ENCODE data around the gene RGS1.

RGS1 gene

DNA sequence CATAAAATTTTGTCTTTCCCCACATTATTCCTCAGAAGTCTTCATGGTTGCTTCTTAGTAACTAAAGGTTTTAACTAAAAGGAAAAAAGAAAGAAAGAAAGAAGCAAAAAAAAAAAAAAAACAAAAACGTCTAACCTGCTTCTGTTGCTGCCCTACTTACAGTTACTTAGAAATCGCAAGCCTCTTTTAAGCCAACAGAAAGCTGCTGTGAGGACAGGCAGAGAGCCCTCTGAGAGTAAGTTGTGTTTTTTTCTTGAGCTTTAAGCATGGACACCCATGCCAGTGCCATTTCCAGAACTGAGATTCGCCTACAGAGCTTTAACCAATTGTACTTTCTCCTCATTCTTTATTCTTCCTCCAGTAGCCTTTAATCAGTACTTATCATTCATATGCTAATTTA is 25.6 kb upstream of the RGS1 start:
- CTCF ChIA-PET: interaction anchor here (0.9 kb wide), 1 partner anchor 9 kb away, joined by 3 read pairs; no protein-coding TSS in a partner anchor
- POLR2A ChIA-PET: no interaction called here
- Histone ChIP-seq H3K4me3 (ENCODE audit: low read depth, low read length) (no peak overlapping the region), H3K9me3 (ENCODE audit: control insufficient read depth, insufficient read depth, low read depth, low read length) (no peaks in the 10 kb centered on the region), H3K27ac (ENCODE audit: extremely low read depth, low read depth, low read length) (no peak overlapping the region), H3K36me3 (ENCODE audit: control insufficient read depth in 2 of 2, insufficient read depth in 1 of 2, low read length in 2 of 2) (no peaks in the 10 kb centered on the region), H3K4me1 (ENCODE audit: control insufficient read depth, insufficient read depth, low read length) (no peaks in the 10 kb centered on the region; the same call in 1 of the 2 replicates)
- TF ChIP-seq ZNF274 (IDR thresholded peaks at IDR 0.05; ENCODE audit: low read length) (no peak), ZNF274 (tag by site-specific recombination; IDR thresholded peaks at IDR 0.05; ENCODE audit: borderline replicate concordance) (no peak), ZNF248 (tag by site-specific recombination; IDR thresholded peaks at IDR 0.05) (no peak), ZNF529 (tag by site-specific recombination; IDR thresholded peaks at IDR 0.05; ENCODE audit: insufficient replicate concordance) (no peak), ZNF830 (tag by site-specific recombination; IDR thresholded peaks at IDR 0.05; ENCODE audit: low read depth) (no peak), ZNF48 (tag by site-specific recombination; IDR thresholded peaks at IDR 0.05) (no peak), ZNF473 (tag by site-specific recombination; IDR thresholded peaks at IDR 0.05) (no peak), ZNF510 (tag by site-specific recombination; IDR thresholded peaks at IDR 0.05; ENCODE audit: insufficient replicate concordance) (no peak), ZXDB (tag by site-specific recombination; IDR thresholded peaks at IDR 0.05) (no peak), ZNF660 (tag by site-specific recombination; IDR thresholded peaks at IDR 0.05) (no peak), ZNF266 (tag by site-specific recombination; IDR thresholded peaks at IDR 0.05; ENCODE audit: low read depth) (no peak), RBAK (tag by site-specific recombination; IDR thresholded peaks at IDR 0.05) (no peak), ZNF335 (tag by site-specific recombination; conservative IDR thresholded peaks at IDR 0.05) (no peak), ZNF133 (tag by site-specific recombination; IDR thresholded peaks at IDR 0.05) (no peak), ZNF560 (tag by site-specific recombination; IDR thresholded peaks at IDR 0.05; ENCODE audit: borderline replicate concordance) (no peak), ZNF155 (tag by site-specific recombination; IDR thresholded peaks at IDR 0.05) (no peak)
- TF ChIP-seq, protein P1, sequence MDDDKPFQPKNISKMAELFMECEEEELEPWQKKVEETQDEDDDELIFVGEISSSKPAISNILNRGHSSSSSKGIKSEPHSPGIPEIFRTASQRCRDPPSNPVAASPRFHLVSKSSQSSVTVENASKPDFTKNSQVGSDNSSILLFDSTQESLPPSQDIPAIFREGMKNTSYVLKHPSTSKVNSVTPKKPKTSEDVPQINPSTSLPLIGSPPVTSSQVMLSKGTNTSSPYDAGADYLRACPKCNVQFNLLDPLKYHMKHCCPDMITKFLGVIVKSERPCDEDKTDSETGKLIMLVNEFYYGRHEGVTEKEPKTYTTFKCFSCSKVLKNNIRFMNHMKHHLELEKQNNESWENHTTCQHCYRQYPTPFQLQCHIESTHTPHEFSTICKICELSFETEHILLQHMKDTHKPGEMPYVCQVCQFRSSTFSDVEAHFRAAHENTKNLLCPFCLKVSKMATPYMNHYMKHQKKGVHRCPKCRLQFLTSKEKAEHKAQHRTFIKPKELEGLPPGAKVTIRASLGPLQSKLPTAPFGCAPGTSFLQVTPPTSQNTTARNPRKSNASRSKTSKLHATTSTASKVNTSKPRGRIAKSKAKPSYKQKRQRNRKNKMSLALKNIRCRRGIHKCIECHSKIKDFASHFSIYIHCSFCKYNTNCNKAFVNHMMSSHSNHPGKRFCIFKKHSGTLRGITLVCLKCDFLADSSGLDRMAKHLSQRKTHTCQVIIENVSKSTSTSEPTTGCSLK (tag by site-specific recombination; IDR thresholded peaks at IDR 0.05): no peak
- TF ChIP-seq, protein P2, sequence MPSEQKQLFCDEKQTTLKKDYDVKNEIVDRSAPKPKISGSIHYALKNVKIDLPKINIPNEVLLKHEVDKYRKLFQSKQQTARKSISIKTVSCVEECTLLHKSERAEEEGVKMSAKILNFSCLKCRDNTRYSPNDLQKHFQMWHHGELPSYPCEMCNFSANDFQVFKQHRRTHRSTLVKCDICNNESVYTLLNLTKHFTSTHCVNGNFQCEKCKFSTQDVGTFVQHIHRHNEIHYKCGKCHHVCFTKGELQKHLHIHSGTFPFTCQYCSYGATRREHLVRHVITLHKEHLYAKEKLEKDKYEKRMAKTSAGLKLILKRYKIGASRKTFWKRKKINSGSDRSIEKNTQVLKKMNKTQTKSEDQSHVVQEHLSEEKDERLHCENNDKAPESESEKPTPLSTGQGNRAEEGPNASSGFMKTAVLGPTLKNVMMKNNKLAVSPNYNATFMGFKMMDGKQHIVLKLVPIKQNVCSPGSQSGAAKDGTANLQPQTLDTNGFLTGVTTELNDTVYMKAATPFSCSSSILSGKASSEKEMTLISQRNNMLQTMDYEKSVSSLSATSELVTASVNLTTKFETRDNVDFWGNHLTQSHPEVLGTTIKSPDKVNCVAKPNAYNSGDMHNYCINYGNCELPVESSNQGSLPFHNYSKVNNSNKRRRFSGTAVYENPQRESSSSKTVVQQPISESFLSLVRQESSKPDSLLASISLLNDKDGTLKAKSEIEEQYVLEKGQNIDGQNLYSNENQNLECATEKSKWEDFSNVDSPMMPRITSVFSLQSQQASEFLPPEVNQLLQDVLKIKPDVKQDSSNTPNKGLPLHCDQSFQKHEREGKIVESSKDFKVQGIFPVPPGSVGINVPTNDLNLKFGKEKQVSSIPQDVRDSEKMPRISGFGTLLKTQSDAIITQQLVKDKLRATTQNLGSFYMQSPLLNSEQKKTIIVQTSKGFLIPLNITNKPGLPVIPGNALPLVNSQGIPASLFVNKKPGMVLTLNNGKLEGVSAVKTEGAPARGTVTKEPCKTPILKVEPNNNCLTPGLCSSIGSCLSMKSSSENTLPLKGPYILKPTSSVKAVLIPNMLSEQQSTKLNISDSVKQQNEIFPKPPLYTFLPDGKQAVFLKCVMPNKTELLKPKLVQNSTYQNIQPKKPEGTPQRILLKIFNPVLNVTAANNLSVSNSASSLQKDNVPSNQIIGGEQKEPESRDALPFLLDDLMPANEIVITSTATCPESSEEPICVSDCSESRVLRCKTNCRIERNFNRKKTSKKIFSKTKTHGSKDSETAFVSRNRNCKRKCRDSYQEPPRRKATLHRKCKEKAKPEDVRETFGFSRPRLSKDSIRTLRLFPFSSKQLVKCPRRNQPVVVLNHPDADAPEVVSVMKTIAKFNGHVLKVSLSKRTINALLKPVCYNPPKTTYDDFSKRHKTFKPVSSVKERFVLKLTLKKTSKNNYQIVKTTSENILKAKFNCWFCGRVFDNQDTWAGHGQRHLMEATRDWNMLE (tag by site-specific recombination; conservative IDR thresholded peaks at IDR 0.05; ENCODE audit: low read depth): no peak
- TF ChIP-seq, protein P3, sequence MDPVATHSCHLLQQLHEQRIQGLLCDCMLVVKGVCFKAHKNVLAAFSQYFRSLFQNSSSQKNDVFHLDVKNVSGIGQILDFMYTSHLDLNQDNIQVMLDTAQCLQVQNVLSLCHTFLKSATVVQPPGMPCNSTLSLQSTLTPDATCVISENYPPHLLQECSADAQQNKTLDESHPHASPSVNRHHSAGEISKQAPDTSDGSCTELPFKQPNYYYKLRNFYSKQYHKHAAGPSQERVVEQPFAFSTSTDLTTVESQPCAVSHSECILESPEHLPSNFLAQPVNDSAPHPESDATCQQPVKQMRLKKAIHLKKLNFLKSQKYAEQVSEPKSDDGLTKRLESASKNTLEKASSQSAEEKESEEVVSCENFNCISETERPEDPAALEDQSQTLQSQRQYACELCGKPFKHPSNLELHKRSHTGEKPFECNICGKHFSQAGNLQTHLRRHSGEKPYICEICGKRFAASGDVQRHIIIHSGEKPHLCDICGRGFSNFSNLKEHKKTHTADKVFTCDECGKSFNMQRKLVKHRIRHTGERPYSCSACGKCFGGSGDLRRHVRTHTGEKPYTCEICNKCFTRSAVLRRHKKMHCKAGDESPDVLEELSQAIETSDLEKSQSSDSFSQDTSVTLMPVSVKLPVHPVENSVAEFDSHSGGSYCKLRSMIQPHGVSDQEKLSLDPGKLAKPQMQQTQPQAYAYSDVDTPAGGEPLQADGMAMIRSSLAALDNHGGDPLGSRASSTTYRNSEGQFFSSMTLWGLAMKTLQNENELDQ (tag by site-specific recombination; IDR thresholded peaks at IDR 0.05; ENCODE audit: low read depth): no peak
- TF ChIP-seq, protein P4, sequence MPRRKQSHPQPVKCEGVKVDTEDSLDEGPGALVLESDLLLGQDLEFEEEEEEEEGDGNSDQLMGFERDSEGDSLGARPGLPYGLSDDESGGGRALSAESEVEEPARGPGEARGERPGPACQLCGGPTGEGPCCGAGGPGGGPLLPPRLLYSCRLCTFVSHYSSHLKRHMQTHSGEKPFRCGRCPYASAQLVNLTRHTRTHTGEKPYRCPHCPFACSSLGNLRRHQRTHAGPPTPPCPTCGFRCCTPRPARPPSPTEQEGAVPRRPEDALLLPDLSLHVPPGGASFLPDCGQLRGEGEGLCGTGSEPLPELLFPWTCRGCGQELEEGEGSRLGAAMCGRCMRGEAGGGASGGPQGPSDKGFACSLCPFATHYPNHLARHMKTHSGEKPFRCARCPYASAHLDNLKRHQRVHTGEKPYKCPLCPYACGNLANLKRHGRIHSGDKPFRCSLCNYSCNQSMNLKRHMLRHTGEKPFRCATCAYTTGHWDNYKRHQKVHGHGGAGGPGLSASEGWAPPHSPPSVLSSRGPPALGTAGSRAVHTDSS (tag by site-specific recombination; IDR thresholded peaks at IDR 0.05): no peak
- TF ChIP-seq, protein P5, sequence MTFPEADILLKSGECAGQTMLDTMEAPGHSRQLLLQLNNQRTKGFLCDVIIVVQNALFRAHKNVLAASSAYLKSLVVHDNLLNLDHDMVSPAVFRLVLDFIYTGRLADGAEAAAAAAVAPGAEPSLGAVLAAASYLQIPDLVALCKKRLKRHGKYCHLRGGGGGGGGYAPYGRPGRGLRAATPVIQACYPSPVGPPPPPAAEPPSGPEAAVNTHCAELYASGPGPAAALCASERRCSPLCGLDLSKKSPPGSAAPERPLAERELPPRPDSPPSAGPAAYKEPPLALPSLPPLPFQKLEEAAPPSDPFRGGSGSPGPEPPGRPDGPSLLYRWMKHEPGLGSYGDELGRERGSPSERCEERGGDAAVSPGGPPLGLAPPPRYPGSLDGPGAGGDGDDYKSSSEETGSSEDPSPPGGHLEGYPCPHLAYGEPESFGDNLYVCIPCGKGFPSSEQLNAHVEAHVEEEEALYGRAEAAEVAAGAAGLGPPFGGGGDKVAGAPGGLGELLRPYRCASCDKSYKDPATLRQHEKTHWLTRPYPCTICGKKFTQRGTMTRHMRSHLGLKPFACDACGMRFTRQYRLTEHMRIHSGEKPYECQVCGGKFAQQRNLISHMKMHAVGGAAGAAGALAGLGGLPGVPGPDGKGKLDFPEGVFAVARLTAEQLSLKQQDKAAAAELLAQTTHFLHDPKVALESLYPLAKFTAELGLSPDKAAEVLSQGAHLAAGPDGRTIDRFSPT (tag by site-specific recombination; IDR thresholded peaks at IDR 0.05): no peak

Measured in HEK293 (cell line).